Measurements from ENCODE around the gene STAG1.
A peak's percentile ranks its signal among the peaks of the same experiment; 100 is the strongest.

STAG1 gene

DNA sequence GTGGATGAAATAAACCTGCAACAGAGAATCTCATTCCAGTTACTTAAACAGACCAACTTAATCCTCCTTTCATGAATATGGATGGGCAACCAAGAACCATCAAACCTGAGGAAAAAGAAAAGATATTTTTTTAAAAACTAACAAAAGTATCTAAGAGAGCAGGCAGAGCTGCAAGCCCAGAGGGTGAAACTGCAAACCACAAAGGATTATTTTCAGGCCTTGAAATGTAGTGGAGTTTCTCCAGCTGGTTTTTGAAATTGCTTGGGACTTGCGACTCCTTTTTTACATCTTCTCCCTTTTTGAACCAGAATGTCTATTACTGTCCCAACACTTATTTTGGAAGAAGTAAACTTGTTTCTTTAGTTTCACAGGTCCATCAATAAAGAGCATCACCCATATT, 87.4 kb downstream of the STAG1 start:
- no peak for DNase-seq (ENCODE audit: low read depth)
- TF ChIP-seq, protein P1, sequence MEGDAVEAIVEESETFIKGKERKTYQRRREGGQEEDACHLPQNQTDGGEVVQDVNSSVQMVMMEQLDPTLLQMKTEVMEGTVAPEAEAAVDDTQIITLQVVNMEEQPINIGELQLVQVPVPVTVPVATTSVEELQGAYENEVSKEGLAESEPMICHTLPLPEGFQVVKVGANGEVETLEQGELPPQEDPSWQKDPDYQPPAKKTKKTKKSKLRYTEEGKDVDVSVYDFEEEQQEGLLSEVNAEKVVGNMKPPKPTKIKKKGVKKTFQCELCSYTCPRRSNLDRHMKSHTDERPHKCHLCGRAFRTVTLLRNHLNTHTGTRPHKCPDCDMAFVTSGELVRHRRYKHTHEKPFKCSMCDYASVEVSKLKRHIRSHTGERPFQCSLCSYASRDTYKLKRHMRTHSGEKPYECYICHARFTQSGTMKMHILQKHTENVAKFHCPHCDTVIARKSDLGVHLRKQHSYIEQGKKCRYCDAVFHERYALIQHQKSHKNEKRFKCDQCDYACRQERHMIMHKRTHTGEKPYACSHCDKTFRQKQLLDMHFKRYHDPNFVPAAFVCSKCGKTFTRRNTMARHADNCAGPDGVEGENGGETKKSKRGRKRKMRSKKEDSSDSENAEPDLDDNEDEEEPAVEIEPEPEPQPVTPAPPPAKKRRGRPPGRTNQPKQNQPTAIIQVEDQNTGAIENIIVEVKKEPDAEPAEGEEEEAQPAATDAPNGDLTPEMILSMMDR (conservative IDR thresholded peaks at IDR 0.05; ENCODE audit: low read depth, low read length), result no peak

DNA sequence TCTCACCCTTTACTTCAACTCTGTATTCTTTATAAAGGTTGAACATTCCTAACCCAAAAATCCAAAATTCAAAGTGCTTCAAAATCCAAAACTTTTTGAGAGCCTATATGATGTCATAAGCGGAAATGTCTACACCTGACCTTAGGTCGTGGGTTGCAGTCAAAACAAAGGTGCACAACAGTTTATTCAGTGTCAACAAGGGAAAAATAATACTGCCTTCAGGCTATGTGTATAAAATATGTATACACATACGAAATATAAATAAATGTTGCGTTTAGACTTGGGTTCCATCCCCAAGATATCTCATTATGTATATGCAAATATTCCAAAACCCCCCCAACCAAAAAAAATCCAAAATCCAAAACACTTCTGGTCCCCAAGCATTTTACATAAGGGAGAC, 90.9 kb downstream of the STAG1 start:
- TF ChIP-seq, protein P1 (conservative IDR thresholded peaks at IDR 0.05; ENCODE audit: low read depth, low read length), result no peak
- no peak for DNase-seq (ENCODE audit: low read depth)
- no peak overlapping the region for H3K4me3 ChIP-seq (ENCODE audit: low read length)

More for the DNA sequence above, 87.4 kb downstream of the STAG1 start:
- H3K4me3 ChIP-seq (ENCODE audit: low read length), result no peak overlapping the region

DNA sequence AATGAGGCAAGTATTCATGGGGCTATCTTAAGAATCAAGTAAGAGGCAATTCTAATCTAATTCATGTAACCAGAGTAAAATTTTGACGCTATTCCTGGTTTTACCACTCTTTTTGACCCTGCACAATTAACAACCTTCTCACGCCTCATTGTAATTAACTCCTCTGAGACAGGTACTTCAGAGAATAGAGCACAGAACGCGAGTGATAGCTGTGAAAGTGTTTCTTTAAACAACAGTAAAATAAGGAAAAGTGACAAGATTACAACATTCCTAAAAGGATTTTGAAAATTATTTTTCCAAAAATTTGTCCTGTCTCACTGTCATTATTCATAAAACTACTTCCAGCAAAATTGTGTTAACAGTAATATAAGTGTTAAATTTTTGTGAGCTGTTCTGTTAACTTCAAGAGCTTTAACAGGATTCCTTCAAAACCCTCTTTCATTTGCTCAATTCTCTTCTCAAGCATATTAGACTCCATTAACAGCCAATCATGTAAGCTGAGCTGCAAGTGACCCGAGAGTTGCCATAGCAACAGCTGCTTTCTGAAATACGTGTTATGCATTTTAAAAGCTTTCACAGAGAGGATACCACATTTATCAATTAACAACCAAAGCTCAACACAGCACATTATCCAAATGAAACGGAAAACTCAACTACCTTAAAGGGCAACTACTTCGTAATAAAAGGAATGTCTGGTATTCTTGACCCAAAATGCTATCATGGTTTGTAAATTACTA, 93.1 kb downstream of the STAG1 start:
- TF ChIP-seq, protein P1 (conservative IDR thresholded peaks at IDR 0.05; ENCODE audit: low read depth, low read length), result no peak
- peak; percentile 52 for DNase-seq (ENCODE audit: low read depth)

DNA sequence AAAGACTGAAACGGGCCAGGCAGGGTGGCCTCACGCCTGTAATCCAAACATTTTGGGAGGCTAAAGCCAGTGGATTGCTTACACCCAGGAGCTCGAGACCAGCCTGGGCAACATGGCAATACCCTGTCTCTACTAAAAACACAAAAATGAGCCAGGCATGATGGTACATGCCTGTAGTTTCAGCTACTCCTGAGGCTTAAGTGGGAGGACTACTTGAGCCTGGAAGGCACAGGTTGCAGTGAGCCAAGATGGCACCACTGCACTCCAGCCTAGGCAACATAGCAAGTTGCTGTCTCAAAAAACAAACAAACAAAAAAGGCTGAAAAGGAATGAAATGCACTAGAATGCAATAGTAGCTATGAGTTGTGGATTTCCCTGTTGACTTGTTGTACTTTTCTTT, 94.7 kb downstream of the STAG1 start:
- no peak for DNase-seq (ENCODE audit: low read depth)
- TF ChIP-seq, protein P1 (conservative IDR thresholded peaks at IDR 0.05; ENCODE audit: low read depth, low read length), result no peak
- no peak overlapping the region for H3K4me3 ChIP-seq (ENCODE audit: low read length)

More for the DNA sequence above, 93.1 kb downstream of the STAG1 start:
- no peak overlapping the region for H3K4me3 ChIP-seq (ENCODE audit: low read length)

DNA sequence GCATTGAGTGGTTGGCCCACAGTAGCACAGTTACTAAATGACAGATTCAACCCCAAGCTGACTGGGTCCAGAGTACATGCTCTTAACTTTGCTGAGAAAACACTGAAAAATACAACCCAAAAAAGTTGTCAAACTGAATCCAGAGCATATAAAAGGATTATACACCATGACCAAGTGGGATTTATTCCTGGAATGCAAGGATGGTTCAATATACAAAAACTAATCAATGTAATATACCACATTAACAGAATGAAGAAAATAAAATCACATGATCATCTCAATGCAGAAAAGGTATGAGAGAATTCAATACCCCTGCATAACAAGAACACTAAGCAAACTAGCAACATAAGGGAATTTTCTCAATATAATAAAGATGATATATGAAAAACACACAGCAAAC, 98.5 kb downstream of the STAG1 start:
- no peak overlapping the region for H3K4me3 ChIP-seq (ENCODE audit: low read length)
- DNase-seq (ENCODE audit: low read depth), result no peak
- TF ChIP-seq, protein P1 (conservative IDR thresholded peaks at IDR 0.05; ENCODE audit: low read depth, low read length), result no peak

DNA sequence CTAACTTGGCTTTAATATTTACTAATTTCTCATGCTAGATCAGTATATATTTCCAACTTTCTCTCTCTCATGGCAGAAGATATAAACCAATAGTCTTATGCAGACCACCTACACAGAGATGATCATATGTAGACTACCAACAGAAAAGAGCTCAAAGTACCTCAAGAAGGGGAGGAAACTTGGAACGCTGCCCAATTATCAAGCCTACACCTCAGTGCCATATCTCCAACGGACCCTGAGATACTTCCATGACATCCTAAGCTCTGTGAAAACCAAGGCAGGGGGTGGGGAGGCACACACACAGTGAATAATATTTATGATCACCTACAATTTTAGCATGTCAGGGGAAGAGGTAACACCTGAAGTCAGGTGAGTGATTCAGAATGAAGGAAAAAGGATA, 100.6 kb downstream of the STAG1 start:
- DNase-seq (ENCODE audit: low read depth), result no peak
- TF ChIP-seq, protein P1 (conservative IDR thresholded peaks at IDR 0.05; ENCODE audit: low read depth, low read length), result no peak
- H3K4me3 ChIP-seq (ENCODE audit: low read length), result no peak overlapping the region

DNA sequence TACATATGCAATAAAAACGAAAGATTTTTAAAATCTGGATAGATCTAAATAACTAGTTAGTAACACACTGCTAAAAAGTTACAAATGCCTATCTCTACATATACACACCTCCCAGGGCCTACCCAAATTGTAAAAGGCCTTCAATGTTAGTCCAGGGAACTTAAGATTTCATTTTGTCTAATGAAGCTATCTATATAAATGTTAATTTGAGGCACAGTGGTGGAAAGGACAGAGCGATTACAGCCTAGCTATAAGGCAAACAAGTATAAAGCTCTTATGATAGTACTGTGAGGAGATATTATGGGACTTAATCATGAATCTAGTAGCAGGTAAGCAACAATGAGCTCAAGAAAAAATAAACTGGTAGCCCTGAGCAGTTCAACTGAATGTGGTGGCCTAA, 101.7 kb downstream of the STAG1 start:
- TF ChIP-seq, protein P1 (conservative IDR thresholded peaks at IDR 0.05; ENCODE audit: low read depth, low read length), result no peak
- DNase-seq (ENCODE audit: low read depth), result no peak
- no peak overlapping the region for H3K4me3 ChIP-seq (ENCODE audit: low read length)

Measured in retinal pigment epithelial cell (primary cell).